Measurements from ENCODE around the gene ADGRV1.
A peak's percentile ranks its signal among the peaks of the same experiment; 100 is the strongest.
"Not testable (repeated sequence)": the region's sequence is repeated elsewhere in the genome, so short reads cannot be mapped to it uniquely, and the experiment has no call there.

ADGRV1 gene

GRCh38 chr5:90595766-90596165 lies 37.2 kb downstream of the ADGRV1 start:
- not testable (repeated sequence) for DNase-seq (ENCODE audit: low read depth)

- no peak for DNase-seq (ENCODE audit: low read depth)
These were observed 39.7 kb downstream of the ADGRV1 start for GRCh38 chr5:90598293-90598692.

GRCh38 chr5:90600307-90600706 lies 41.7 kb downstream of the ADGRV1 start:
- not testable (repeated sequence) for DNase-seq (ENCODE audit: low read depth)

GRCh38 chr5:90601468-90601867 lies 42.9 kb downstream of the ADGRV1 start:
- DNase-seq (ENCODE audit: low read depth), result no peak

DNA sequence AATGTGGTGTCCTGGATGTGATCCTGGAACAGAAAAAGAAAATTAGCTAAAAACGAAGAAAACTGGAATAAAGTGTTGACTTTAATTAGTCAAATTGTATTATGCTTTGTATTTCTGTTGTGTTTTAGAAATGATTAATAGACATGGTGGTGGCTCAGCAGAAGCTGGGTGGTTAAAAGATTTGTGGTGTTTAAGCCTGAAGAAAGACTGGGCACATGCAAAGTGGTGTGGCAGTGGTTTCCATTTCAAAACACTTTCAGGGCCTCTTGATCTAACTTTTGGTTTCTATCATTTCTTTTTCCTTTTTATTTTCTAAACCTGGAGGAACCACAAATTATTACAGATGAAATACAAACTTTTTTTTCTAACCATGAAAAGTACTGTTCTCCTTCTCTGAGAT lies 44.1 kb downstream of the ADGRV1 start:
- DNase-seq (ENCODE audit: low read depth), result no peak

GRCh38 chr5:90606539-90606938 lies 47.9 kb downstream of the ADGRV1 start:
- DNase-seq (ENCODE audit: low read depth), result no peak

DNA sequence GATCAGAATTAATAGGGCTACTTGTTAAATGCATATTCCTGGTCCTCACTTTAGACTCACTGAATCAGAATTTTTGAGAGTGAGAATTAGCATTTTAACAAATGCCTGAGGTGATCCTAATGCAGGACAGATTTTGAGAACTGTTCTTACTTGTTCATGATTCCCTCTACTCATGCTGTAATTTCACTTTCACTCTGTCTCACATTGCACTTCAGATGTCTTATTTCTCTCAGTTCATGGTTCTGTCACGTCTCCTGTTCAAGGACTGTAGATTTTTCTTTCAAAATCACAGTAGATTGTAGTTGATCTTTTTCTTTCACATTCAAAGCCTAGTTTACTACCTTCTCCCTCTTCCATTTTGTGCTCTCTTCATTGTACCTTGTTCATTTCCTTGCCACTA lies 54.3 kb downstream of the ADGRV1 start:
- no peak for DNase-seq (ENCODE audit: low read depth)

GRCh38 chr5:90613459-90613858 lies 54.9 kb downstream of the ADGRV1 start:
- no peak for DNase-seq (ENCODE audit: low read depth)

- no peak for DNase-seq (ENCODE audit: low read depth)
These were observed 55.4 kb downstream of the ADGRV1 start for GRCh38 chr5:90613918-90614504.

DNA sequence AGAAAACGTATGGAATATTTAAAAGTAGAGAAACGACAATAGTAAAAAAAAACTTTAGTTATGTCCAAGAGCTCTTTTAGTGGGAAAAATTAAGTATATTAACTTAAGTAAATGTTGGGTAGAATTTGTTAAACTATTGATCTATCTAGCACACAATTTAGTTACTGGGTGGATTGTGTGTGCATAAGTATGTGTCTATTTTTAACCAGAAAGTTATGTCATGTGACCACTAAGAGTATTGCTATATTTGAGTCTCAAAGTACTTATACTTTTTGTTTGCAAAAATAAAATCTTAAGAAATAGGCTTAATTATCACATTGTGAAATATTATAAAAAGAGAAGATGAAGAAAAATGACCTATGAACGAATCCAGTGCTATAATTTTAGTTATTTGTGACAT lies 56.8 kb downstream of the ADGRV1 start:
- DNase-seq (ENCODE audit: low read depth), result no peak

GRCh38 chr5:90618071-90618470 lies 59.5 kb downstream of the ADGRV1 start:
- no peak for DNase-seq (ENCODE audit: low read depth)

- DNase-seq (ENCODE audit: low read depth), result not testable (repeated sequence)
These were observed 61.2 kb downstream of the ADGRV1 start for GRCh38 chr5:90619762-90620161.

DNA sequence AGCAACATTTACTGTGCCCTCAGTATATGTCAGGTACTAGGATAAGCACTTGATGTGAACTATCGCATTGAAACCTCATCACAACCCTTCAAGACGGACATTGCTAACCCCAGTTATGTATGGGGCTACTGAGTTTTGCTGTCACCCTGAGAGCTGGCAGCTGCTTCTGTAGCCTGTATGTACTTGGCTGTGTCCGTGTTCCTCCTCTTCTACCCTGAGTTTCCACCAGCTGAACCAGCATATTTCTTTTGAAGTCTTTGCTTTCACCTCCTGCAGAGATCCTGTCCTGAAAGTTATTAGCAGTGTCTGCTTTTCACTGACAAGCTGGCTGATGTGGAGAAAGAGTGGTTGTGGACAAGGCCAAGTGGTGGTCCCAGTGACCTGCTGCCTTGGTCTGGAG lies 63.3 kb downstream of the ADGRV1 start:
- no peak for DNase-seq (ENCODE audit: low read depth)

DNA sequence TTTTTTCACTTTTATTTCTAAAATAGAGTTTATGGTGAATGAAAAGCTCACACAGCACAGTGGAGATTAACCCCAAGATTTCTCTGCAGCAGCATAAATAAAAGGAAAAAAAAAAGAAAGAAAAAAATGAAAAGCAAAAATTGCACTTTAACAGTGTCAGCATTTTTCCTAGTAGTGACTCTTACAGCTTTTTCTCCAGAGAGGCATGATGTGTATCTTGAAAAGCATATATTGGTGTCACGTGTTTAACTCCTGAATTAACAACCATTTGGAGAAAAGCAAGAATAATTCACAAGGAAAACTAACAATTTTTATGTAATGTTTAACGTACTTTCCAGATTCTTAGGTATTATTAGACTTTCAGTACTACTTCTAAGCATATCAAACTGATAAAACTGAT lies 67.9 kb downstream of the ADGRV1 start:
- no peak for DNase-seq (ENCODE audit: low read depth)

- no peak for DNase-seq (ENCODE audit: low read depth)
These were observed 69.9 kb downstream of the ADGRV1 start for GRCh38 chr5:90628492-90628891.

- no peak for DNase-seq (ENCODE audit: low read depth)
These were observed 74.2 kb downstream of the ADGRV1 start for GRCh38 chr5:90632791-90633190.

- DNase-seq (ENCODE audit: low read depth), result no peak
These were observed 78.4 kb downstream of the ADGRV1 start for GRCh38 chr5:90636948-90637347.

DNA sequence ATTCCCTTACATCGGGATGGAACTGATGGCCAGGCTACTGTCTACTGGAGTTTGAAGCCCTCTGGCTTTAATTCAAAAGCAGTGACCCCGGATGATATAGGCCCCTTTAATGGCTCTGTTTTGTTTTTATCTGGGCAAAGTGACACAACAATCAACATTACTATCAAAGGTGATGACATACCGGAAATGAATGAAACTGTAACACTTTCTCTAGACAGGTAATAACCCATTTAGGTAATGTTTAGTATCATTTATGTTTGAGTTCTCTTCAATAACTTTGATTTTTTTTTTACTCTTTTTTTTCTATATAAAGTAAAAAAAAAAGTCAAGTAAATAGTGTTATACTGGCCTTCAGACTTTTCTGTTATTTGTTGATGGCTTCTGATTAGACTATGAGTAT lies 79.1 kb downstream of the ADGRV1 start:
- no peak for DNase-seq (ENCODE audit: low read depth)

GRCh38 chr5:90638878-90639277 lies 80.3 kb downstream of the ADGRV1 start:
- DNase-seq (ENCODE audit: low read depth), result no peak

GRCh38 chr5:90640484-90641059 lies 82.0 kb downstream of the ADGRV1 start:
- DNase-seq (ENCODE audit: low read depth), result peak; percentile 5

DNA sequence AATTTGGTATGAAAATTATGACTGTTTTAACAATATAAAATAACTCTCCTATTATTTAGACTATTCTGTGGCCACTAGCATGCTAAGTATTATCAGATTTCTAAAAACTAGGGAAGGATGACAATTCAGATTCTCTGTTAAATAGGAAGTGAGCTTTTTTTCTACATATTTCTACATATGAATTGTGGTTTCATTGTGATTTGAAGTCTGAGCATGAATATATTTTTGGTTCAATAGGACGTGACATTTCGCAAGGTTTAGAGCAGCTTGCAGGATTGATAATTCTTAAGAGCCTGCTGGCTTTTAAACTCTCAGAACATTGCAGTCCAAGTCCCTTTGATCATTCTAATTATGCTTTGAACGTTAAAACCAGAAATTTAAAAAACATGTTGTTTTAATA lies 82.9 kb downstream of the ADGRV1 start:
- DNase-seq (ENCODE audit: low read depth), result no peak

- no peak for DNase-seq (ENCODE audit: low read depth)
These were observed 84.2 kb downstream of the ADGRV1 start for GRCh38 chr5:90642706-90643229.

DNA sequence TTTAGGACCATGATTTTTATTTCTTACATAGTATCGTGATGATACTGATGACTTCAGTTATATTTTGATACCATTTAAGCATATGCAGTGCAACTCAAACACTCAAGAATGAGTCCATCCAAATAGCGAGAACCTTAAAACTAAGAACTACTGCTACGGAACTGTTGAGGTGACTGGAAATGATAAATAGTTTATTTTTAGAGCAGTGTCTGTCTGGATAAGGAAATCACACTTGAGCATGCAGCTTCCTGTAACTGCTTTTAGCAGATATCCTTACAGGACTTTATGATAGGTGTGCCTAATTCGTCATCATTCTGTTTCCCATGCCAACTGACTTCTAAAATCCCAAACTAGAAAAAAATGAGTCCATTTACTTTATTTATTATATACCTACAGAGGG lies 85.5 kb downstream of the ADGRV1 start:
- no peak for DNase-seq (ENCODE audit: low read depth)

DNA sequence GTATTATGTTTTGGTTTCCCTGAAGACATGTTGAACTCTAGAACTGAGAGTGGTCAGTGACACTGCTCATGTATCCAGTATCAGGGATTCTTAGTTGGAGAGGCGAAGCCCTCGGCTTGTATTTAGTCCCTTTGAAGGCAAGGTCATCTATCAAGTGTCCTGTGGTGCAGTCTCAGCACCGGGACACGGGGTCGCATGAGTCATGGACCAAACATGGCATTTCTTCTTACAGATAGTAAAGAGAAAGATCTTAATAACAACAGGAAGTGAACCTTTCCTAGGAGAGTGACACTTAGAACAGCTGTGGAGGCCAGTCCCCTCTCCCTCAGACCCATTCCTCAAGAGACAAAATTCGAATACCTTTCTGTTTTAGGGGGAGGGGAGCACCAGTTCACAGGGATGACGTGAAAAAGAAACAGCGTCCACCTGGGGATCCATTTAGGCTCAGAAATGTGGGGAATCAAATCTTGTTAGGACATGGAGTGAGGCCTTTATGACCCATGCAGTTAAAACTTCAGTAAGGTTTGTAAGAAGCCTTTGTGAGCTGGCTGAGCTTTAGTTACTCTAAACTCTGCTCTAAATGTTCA lies 86.5 kb downstream of the ADGRV1 start:
- peak; percentile 1 for DNase-seq (ENCODE audit: low read depth)

Data from EH (cell line).